NCI-H2196 (cell line): ENCODE measurements around the gene ZNF823.
"Not testable (repeated sequence)": the region's sequence is repeated elsewhere in the genome, so short reads cannot be mapped to it uniquely, and the experiment has no call there.

Experiments
- DNase-seq: peaks from one replicate; lab custom pipeline; 2025; ENCODE audit not compliant: unreplicated experiment; lab: John Stamatoyannopoulos, UW

Gene ZNF823

DNA sequence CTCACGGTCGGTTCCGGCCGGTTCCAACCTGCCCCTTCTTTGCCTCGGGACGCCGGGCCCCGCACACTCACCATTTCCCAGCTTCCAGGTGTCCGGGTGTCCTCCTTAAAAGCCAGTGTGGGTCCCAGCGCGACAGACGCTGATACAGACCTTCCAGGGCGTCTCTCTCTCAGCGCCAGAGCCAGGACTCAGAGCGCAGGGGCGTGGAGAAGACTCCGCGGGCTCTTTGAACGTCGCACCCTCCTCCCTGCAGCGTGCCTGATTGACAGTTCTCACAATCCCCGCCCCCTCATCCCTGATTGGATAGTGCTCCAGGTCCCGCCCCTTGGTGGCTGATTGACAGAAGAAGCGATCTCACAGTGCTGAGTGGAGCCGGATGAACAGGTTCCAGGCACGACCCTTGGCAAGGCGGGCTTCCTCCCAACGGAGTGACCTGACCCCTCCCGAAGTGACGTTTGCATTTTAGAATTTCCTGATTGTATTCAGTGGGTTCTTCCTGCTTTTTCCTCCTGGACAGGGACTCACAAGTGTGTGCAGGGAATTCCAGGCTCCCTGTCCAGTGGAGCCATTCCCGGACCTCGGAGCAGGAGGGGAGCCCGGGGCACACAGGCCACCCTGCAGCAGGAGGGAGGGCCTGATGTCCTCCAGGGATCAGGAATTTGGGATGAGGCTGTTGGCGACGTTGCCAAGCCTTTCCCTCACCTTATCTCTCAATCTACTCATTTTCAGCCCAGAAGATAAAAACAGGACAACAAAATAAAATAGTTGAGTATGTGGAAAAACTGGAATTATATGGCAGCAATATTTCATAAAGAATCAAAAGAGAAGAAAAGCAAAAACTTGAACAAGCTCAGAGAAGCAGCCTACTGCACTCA lies at the start of gene ZNF823:
Gene ZNF823, minus strand, starts transcription at position 201 of the 875 bp plus-strand sequence. Its CDS starts 127 bp downstream, at position 74.
- DNase-seq = peak; percentile 99

DNA sequence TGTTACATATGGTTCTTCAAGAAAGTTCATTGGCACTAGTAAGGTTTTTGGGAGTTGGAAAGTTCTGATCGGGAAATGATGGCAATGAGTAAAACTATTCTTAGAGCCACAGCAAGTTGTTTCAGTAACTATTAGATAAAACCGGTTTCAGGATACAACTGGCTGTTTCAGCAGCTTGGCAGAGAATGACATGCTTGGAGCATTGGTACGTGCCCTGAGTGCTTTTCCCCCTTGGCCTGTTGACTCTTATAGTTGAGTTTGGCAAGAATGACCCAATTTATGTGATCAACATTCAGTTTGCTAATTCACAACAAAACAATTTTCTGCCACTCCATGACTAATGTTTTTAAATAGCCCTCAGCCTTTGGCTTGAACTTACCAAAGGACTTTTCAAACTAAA lies 48.8 kb upstream of the ZNF823 start:
- no peak for DNase-seq

DNA sequence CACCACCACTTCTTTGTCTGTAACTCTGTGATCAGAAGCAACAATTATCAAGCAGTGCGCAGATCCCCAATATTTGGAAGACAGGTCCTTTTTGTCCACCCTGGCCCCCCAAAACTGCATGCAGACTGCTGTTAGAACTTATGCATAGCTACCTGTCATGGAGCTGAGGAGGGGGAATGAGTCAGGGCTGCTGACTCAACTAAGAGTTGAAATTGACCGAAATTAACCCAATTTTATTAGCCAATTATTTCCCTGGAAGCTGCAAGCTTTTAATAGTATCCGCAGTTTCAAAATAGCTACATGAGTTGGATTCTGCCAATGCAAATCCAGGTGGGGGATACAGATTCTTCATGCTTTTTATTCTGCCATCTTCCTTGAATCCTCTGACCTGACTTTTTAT lies 45.6 kb upstream of the ZNF823 start:
- no peak for DNase-seq

DNA sequence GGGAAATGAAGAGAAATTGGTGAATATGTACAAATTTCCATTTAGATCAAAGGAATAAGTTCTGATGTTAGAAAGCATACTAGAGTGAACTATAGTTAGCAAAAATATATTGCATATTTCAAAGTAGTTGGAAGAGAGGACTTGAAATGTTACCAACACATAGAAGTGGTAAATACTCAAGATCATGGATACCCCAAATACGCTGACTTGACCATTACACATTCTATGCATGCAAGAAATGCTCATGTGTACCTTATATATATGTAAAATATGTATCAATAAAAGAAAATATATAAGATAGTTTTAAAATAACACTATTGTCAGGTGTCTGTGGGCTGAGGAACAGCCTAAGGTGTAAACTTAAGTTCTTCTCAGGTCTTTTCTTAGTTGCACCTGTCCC lies 45.0 kb upstream of the ZNF823 start:
- no peak for DNase-seq

DNA sequence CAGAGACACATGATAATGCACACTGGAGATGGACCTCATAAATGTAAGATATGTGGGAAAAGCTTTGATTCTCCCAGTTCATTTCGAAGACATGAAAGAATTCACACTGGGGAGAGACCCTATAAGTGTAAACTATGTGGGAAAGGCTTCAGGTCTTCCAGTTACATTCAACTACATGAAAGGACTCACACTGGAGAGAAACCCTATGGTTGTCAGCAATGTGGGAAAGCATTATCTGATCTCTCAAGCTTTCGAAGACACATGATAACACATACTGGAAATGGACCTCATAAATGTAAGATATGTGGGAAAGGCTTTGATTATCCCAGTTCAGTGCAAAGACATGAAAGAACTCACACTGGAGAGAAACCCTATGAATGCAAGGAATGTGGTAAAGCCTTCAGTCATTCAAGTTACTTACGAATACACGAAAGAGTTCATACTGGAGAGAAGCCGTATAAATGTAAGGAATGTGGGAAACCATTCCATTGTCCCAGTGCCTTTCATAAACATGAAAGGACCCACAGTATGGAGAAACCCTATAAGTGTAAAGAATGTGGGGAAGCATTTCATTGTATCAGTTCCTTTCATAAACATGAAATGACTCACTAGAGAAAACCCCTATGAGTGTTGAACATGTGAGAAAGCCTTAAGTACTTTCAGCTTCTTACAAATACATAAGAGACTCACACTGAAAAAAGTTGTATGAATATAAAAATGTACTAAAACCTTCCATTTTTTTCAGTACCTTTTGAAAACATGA lies 42.7 kb upstream of the ZNF823 start:
- DNase-seq = no peak

DNA sequence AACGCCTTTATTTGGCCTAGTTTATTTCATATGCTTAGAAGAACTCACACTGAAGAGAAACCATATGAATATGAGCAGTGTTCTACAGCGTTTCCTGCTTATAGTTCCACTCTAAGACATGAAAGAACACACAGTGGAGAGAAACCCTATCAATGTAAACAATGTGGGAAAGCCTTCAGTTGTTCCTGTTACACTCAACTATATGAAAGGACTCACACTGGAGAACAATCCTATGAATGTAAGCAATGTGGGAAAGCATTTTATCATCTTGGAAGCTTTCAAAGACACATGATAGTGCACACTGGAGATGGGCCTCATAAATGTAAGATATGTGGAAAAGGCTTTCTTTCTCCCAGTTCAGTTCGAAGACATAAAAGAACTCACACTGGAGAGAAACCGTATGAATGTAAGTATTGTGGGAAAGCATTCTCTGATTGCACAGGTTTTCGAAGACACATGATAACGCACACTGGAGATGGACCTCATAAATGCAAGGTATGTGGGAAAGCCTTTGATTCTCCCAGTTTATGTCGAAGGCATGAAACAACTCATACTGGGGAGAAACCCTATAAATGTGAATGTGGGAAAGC lies 41.8 kb upstream of the ZNF823 start:
- DNase-seq = no peak

DNA sequence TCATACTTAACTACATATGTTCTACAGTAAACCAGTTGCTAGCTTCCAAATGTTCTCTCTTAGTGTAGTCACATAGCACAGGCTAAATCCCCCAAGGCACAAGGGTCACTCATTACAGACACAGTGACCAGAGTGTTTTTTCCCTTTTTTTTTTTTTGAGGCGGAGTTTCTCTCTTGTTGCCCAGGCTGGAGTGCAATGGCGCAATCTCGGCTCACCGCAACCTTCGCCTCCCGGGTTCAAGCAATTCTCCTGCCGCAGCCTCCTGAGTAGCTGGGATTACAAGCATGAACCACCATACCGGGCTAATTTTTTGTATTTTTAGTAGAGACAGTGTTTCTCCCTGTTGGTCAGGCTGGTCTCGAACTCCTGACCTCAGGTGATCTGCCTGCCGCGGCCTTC lies 37.9 kb upstream of the ZNF823 start:
- DNase-seq = not testable (repeated sequence)

DNA sequence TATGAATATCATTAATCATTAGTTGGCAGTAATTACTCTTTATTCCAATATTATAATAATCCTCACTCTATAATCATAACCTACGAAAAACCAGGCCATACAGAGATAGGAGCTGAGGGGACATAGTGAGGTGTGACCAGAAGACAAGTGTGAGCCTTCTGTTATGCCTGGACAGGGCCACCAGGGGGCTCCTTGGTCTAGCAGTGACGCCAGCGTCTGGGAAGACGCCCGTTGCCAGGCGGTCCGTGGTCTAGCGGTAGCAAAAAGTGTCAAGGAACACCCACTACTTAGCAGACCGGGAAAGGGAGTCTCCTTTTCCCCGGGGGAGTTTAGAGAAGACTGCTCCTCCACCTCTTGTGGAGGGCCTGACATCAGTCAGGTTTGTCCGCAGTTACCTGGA lies 32.8 kb upstream of the ZNF823 start:
- not testable (repeated sequence) for DNase-seq

DNA sequence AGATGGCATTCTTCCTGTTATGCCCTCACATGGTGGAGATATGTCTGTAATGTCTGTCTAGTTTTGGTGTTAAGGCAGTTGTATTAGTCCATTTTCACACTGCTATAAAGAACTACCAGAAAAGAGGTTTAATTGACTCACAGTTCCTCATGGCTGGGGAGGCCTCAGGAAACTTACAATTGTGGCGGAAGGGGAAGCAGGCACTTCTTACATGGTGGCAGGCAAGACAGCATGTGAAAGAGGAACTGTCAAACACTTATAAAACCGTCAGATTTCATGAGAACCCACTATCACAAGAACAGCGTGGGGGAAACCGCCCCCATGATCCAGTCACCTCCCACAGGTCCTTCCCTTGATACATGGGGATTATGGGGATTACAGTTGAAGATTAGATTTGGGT lies 31.2 kb upstream of the ZNF823 start:
- DNase-seq = no peak

DNA sequence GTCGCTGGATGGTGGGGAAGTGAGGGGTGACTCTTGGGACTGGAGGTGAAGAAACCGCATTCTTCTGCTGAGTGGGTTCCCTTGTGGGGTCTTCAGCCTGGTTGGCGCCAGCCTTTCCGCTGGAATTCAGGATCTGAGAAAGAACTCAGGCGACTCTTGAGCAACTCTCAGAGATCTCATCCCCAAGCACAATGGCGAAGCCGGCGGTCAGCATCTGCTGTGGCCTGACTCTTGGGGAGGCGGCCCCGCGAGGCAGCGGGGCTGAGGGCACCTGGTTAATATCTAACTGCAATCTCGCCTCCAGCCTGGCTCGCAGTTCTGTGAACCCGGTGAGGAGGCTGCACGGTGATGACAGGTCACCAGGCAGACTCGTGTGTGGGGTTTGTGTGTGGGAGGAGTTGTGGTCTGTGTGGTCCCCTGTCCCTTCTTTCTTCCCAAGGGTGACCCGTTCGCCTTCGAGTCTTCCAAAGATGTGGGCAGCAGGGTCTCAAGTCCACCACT lies 28.9 kb upstream of the ZNF823 start:
- DNase-seq = no peak

DNA sequence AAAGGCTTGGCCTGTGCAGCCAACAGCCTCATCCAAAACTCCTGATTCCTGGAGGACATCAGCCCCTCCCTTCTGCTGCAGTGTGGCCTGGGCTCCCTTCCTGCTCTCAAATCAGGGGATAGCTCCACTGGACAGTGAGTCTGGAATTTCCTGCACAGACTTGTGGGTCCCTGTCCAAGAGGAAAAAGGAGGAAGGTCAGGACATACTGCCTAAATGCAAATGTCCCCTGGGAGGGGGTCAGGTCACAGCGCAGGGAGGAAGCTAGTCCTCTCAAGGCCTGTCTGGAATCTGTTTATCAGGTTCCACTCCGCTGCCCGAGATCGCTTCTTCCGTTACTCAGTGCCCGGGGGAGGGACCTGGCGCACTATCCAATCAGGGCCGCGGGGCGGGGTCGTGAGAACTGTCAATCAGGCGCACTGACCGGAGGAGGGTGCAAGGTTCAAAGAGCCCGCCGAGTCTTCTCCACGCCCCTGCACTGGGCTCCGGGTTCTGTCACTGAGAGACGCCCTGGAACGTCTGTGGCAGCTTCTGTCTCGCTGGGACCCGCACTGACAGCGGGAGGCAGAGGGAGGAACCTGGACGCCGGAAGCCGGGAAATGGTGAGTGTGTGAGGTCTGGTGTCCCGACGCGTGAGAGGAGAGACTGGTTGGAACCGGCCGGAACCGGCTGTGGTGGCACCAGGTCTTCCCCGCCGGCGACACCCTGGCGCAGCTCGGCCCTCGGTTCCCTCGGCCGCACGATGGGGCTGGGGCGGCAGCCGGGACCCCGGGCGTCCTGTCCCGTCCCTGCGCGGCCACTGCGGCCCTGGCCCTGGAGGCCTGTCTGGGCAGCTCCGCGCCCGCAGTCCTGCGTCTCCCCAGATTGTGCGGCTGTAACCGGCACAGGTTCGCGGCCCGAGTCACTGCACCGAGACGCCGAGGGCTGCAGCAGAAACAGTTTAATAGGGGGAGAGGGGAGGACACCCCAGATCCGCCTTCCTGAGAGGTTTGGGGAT lies 28.1 kb upstream of the ZNF823 start, which contains the start of gene ZNF441:
Gene ZNF441, plus strand, starts transcription at position 404 of the 995 bp plus-strand sequence. Its CDS starts 194 bp downstream, at position 598.
- DNase-seq = peak; percentile 95

DNA sequence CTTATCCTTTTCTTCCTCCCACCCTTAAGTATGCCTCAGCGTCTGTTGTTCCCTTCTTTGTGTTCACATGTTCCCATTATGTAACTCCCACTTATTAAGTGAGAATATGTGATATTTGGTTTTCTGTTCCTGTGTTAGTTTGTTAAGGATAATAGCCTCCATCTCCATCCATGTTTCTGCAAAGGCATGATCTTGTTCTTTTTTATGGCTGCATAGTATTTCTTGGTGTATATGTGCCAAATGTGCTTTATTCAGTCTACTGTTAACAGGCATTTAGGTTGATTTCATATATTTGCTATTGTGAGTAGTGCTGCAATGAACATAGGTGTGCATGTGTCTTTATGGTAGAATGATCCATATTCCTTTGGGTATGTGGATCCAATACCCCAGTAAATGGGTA lies 24.9 kb upstream of the ZNF823 start:
- DNase-seq = no peak

DNA sequence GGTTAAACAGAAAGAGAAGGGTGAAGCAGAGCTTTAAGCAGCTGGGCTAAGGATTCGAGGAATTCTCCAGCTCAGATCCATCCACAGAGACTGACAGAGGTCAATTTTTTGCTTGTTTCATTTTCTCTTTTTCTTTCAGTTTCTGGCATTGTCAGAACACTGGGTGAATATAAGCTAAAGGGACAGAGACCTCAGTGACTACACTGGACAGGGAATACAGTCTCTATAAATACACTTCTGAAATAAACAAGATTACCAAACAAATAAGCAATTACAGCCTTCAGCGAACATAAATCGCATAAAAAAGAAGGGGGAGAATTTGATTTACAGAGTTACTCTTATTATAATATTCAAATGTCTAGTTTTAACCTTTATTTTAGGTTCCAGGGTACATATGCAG lies 24.4 kb upstream of the ZNF823 start:
- DNase-seq = no peak

DNA sequence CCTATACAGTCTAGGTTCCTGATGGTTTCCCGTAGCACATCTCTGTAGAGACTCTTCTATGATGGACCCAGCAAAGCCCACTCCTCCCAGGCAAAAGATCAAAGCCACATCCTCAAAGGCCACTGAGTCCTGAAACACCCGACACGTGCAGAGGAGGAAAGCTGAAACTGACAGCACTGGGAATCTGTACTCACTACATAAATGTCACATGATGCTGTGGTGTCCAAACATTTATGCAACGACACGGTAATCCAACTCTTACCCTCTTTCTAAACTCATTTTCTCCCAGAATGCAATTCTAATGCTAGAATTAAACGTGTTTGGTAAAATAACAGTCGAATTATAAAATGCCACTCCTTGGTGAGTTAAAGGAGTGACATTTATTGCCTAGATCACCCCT lies 21.1 kb upstream of the ZNF823 start:
- DNase-seq = no peak

DNA sequence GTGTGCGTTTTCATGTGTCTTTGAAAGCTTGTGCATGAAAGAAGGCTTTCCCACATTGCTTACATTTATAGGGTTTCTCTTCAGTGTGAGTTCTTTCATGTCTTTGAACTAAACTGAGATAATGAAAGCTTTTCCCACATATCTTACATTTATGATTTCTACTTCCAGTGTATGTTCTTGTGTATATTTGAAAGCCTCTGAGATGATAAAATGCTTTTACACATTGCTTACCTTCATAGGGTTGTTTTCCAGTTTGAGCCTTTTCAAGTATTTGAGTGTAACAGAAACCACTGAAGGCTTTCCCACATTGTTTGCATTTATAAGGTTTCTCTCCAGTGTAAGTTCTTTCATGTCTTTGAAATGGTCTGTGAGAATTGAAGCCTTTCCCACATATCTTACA lies 18.2 kb upstream of the ZNF823 start:
- no peak for DNase-seq

DNA sequence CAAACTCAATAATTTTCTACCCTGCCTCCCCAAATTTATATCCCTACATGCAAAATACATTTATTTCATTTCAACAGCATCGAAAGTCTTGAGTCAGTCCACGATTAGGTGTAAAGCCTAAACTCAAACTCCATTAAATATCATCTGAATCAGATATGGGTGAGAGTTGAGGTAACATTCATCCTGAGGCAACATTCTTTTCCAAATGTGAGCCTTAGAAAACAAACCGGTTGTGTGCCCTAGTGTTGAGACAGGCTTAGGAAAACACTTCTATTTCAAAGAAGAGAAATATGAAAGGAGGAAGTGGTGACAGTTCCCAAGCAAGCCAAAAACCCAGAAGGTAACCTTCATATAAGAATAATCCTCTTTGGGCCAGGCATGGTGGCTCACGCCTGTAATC lies 15.9 kb upstream of the ZNF823 start:
- DNase-seq = no peak

DNA sequence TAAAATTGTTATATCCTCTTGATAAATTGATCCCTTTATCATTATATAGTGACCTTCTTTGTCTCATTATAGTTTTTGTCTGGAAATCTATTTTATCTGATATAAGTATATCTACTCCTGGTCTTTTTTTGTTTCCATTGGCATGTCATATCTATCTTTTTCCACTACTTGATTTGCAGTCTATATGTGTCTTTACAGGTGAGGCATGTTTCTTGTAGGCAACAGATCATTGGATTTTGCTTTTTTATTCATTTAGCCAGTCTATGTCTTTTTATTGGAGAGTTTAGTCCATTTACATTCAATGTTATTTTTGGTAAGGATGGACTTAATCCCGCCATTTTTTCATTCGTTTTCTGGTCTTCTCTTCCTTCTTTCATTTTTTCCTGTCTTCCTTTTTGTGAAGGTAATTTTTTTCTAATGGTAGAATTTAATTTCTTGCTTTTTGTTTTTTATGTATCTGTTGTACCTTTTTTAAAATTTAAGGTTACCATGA lies 13.5 kb upstream of the ZNF823 start:
- no peak for DNase-seq

DNA sequence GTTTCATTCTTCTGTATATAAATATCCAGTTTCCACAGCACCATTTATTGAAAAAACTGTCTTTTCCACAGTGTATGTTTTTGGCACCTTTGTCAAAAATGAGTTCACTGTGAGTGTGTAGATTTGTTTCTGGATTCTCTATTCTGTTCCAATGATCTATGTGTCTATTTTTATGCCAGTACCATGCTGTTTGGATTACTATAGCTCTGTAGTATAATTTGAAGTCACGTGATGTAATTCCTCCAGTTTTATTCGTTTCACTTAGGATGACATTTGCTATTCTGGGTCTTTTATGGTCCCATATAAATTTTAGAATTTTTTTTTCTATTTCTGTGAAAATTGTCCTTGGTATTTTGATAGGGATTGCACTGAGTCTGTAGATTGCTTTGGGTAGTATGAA lies 11.0 kb upstream of the ZNF823 start:
- no peak for DNase-seq

DNA sequence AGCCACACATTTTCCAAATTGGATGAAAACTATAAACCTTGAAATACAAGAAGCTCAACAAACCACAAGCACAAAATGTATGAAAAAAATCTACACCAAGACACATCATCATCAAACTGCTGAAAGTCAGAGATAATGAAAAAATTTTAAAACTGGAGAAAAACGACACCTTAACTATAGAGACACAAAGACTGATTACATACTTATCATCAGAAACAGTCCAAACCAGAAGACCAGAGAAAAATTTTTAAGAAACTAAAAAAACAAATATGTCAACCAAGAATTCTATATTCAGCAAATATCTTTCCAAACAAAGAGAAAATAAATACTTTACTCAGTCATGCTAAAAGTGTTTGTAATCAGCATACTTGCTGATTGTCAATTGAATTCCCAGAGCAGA lies 8.5 kb upstream of the ZNF823 start:
- DNase-seq = no peak

DNA sequence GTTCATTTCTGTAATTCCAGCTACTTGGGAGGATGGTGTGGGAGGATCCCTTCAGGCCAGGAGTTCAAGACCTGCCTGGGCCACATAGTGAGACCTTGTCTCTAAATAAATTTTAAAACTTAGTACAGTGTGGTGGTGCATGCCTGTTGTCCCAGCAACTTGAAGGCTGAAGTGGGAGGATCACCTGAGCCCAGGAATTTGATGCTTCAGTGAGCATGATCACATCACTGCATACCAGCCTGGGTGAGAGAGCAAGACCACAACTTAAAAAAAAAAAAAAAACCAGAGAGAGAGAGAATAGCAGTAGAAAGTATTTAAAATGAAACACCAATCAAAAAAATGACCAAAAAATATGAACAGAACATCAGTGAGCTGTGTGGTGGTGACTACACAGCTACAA lies 7.1 kb upstream of the ZNF823 start:
- DNase-seq = no peak
